GM18511 (cell line): ENCODE data around the gene CNOT11.
"Not testable (repeated sequence)": the region's sequence is repeated elsewhere in the genome, so short reads cannot be mapped to it uniquely, and the experiment has no call there.

Experiments
- ATAC-seq: cut with Tn5 transposase; IDR thresholded peaks from one replicate; pipeline ENCODE4 v1.9.1; 2021; ENCODE audit warnings: mild to moderate bottlenecking, moderate library complexity; ENCODE audit not compliant: unreplicated experiment

CNOT11 gene

GRCh38 chr2:101307950-101308431, 55.3 kb downstream of the CNOT11 start:
- ATAC-seq: peak; percentile 19

DNA sequence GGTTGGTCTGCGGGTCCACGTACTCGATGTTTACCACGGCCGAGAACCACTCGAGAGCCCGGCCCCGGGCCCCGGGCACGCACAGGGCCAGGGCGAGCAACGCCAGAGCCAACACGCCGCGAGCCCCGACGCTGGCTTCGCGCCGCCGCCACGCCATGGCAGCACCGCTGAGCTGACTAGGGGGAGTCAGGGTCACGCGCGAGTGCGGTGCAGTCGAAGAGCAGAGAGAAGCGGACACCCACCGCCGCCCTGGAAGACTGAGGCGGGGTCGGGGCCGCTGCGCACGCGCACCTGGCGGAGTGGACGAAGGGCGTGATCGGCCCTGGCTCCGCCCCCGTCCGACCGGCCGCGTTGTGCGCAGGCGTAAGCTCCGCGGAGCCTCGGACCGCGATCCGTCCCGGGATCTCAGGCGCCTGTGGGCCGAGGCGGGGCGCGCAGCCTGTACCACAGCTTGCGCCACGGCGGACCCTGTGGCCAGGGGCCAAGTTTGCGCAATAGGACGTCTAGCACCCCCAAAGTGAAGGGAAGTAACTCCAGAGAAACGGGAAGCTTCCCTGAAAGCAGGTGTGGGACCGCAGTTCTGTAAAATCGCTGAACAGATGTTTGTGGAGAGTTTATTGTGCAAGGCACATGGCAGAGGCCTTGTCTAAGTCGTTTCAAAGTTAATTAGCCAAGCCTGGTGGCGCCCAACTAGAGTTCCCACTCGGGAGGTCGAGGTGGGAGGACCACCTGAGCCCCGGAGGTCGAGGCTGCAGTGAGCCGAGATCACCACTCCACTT, 55.9 kb downstream of the CNOT11 start, which contains the start of gene RNF149:
Gene RNF149, minus strand, starts transcription at position 270 of the 779 bp plus-strand sequence. Its CDS starts 113 bp downstream, at position 157.
- peak; percentile 63 for ATAC-seq

DNA sequence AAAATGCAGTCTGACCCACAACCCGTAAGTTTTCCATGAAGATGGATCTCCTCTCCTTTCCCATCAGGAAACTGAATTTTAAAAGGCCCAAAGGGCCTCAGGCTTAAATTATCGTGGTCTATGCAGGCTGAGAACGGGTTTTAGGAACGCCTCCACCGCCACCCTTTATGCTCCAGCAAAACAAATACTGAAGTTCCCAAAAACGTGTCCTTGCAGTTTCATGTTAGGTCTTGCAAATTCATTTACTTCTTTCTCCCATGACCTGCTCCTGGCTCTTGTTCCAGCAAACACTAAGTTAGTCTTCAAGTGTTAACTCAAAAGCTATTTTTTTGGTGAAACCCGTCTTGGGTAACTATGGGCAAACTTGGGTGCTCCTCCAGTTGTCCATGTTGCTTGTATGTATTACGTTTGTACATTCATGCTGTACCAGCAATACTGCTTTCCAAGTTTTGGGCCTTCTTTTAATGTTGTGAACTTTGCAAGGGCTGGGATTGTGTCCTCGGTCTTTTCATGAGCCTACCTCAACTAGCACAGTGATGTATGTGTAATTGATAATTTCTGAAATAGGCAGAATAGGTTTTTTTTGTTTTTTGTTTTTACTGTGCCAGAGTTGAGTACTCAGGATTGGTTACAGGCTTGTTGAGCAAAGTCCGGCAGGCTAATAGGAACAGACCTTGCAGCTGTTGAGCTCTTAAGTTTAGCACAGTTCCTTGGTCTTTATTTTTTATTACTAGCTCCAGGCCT, 57.6 kb downstream of the CNOT11 start:
- no peak for ATAC-seq

DNA sequence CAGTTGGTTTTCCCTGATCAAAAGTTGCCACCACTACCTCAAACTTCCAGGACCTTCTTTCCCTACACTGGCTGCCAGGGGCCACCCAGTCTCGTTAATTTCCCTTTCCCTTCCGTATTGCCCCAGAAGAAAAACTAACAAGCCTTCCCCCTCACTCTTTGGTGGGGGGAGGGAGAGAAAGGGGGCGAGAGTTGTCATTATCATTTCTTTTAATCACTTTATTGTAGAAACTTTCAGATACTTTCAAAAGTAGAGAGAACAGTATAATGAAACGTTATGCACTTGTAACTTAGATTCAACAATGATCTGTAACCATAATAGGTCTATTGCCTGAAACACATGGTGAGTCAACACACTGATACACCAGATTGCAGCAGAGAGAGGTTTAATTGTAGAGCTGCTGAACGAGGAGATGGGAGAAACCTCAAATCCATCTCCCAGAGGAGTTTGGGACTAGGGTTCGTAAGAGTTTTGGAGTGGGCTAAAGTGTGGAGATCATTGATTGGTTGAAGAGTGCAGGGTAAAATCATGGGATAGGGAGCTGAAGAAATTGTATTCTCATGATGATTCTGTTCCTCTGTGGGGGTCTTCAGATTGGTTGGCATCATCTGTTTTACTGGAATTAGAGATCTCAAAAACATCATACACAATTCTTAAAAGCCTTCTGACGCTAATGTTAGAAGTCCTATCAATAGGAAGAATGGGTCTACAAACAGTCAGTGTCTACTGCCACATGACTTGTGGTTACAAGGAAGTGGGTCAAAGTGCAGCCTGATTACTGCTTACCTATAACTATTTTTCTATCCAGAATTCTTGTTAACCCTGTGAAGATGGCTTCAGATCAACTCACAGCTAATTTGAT, 58.4 kb downstream of the CNOT11 start:
- no peak for ATAC-seq

DNA sequence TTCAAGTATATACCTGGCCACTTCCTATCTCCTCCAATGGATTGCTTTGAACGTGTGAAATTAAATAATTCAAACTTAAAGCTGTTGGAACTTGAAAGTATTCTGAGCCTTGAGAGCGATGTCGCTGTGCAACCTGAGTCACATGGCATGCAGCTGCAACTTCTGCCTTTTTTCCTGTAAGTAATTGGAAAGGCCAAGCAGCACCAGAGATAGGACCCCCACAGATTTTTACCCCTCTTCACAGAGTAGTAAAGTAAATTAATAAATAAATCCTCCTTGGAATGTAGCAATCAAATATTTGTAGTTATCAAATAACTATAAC, 59.0 kb downstream of the CNOT11 start:
- no peak for ATAC-seq

DNA sequence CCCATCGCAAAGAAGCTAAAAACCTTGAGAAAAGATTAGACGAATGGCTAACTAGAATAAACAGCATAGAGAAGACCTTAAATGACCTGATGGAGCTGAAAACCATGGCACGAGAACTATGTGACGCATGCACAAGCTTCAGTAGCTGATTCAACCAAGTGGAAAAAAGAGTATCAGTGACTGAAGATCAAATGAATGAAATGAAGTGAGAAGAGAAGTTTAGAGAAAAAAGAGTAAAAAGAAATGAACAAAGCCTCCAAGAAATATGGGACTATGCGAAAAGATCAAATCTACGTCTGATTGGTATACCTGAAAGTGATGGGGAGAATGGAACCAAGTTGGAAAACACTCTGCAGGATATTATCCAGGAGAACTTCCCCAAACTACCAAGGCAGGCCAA, 63.9 kb downstream of the CNOT11 start:
- not testable (repeated sequence) for ATAC-seq
